ENCODE measurements around the gene COPS8.

Gene COPS8

GRCh38 chr2:237102428-237102827 lies 16.7 kb downstream of the COPS8 start:
- no peak for DNase-seq

GRCh38 chr2:237109421-237109934 lies 23.8 kb downstream of the COPS8 start:
- DNase-seq = no peak

GRCh38 chr2:237113026-237113795 lies 27.5 kb downstream of the COPS8 start:
- DNase-seq = no peak

GRCh38 chr2:237115870-237116269 lies 30.2 kb downstream of the COPS8 start:
- DNase-seq = no peak

GRCh38 chr2:237116431-237116830 lies 30.7 kb downstream of the COPS8 start:
- no peak for DNase-seq

GRCh38 chr2:237118025-237118424 lies 32.3 kb downstream of the COPS8 start:
- no peak for DNase-seq

GRCh38 chr2:237118561-237119155 lies 33.0 kb downstream of the COPS8 start:
- no peak for DNase-seq

GRCh38 chr2:237120916-237121315 lies 35.2 kb downstream of the COPS8 start:
- DNase-seq = no peak

- DNase-seq = no peak
Measured at GRCh38 chr2:237121321-237121720, 35.6 kb downstream of the COPS8 start.

GRCh38 chr2:237122214-237122666 lies 36.6 kb downstream of the COPS8 start:
- DNase-seq = peak; percentile 34

- no peak for DNase-seq
Measured at GRCh38 chr2:237124820-237125219, 39.1 kb downstream of the COPS8 start.

GRCh38 chr2:237125967-237126366 lies 40.3 kb downstream of the COPS8 start:
- DNase-seq = no peak

GRCh38 chr2:237126519-237127174 lies 41.0 kb downstream of the COPS8 start:
- no peak for DNase-seq

- peak; percentile 5 for DNase-seq
Measured at GRCh38 chr2:237128026-237128703, 42.5 kb downstream of the COPS8 start.

- no peak for DNase-seq
Measured at GRCh38 chr2:237128845-237129592, 43.3 kb downstream of the COPS8 start.

GRCh38 chr2:237129625-237130263 lies 44.1 kb downstream of the COPS8 start:
- DNase-seq = no peak

GRCh38 chr2:237130562-237131421 lies 45.1 kb downstream of the COPS8 start:
- DNase-seq = no peak

GRCh38 chr2:237131749-237132533 lies 46.3 kb downstream of the COPS8 start:
- no peak for DNase-seq

- no peak for DNase-seq
Measured at GRCh38 chr2:237132799-237133198, 47.1 kb downstream of the COPS8 start.

All from CD4-positive, alpha-beta T cell treated with Interleukin-17A for 4 hours (primary cell).